Measurements from ENCODE around the gene MTERF4.

Gene MTERF4

GRCh38 chr2:241068136-241068941 is 33.7 kb downstream of the MTERF4 start:
- no peak for DNase-seq

GRCh38 chr2:241067501-241068135 is 34.5 kb downstream of the MTERF4 start:
- no peak for DNase-seq

GRCh38 chr2:241066893-241067341 is 35.2 kb downstream of the MTERF4 start:
- no peak for DNase-seq

- no peak for DNase-seq
Observed at GRCh38 chr2:241066171-241066892, 35.8 kb downstream of the MTERF4 start.

- DNase-seq: no peak
Observed at GRCh38 chr2:241065355-241065803, 36.7 kb downstream of the MTERF4 start.

- DNase-seq: no peak
Observed at GRCh38 chr2:241064802-241065354, 37.2 kb downstream of the MTERF4 start.

GRCh38 chr2:241064008-241064801 is 37.9 kb downstream of the MTERF4 start:
- DNase-seq: no peak

GRCh38 chr2:241063587-241063986 is 38.5 kb downstream of the MTERF4 start:
- no peak for DNase-seq

GRCh38 chr2:241063093-241063551 is 39.0 kb downstream of the MTERF4 start:
- DNase-seq: no peak

- DNase-seq: no peak
Observed at GRCh38 chr2:241062389-241063092, 39.5 kb downstream of the MTERF4 start.

- no peak for DNase-seq
Observed at GRCh38 chr2:241061275-241061674, 40.8 kb downstream of the MTERF4 start.

GRCh38 chr2:241053576-241054251 is 48.4 kb downstream of the MTERF4 start:
- no peak for DNase-seq

GRCh38 chr2:241052677-241053360 is 49.3 kb downstream of the MTERF4 start:
- no peak for DNase-seq

GRCh38 chr2:241051578-241052487 is 50.3 kb downstream of the MTERF4 start:
- DNase-seq: no peak

- no peak for DNase-seq
Observed at GRCh38 chr2:241050624-241051577, 51.2 kb downstream of the MTERF4 start.

GRCh38 chr2:241049739-241050623 is 52.1 kb downstream of the MTERF4 start:
- DNase-seq: no peak

GRCh38 chr2:241048949-241049343 is 53.1 kb downstream of the MTERF4 start:
- DNase-seq: no peak

Data from NCI-H1694 (cell line).